Measurements from ENCODE around the gene HSD17B10.
"Not testable (repeated sequence)": the region's sequence is repeated elsewhere in the genome, so short reads cannot be mapped to it uniquely, and the experiment has no call there.

Gene HSD17B10

GRCh38 chrX:53433651-53434639 lies at the start of gene HSD17B10:
Gene HSD17B10, minus strand, starts transcription at chrX:53434370. Its CDS starts 25 bp downstream, at chrX:53434345.
- peak; percentile 80 for DNase-seq

- no peak for DNase-seq
Measured at GRCh38 chrX:53483416-53483815, 49.2 kb upstream of the HSD17B10 start.

GRCh38 chrX:53481816-53482465 lies 47.8 kb upstream of the HSD17B10 start:
- DNase-seq: peak; percentile 44

DNA sequence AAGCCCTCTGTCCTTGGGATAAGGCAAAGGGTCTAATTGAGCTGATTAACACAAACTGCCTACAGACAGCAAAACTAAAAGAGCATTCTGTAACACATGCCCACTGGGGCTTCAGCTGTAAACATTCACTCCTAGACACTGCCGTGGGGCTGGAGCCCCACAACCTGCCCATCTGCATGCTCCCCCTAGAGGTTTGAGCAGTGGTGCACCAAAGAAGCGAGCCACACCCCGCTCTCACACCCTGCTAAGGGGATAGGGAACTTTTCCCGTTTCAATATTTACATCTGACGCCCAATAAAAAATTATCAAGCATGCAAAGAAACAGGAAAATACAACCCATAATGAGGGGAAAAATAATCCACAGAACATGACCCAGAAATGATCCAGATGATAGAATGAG lies 46.9 kb upstream of the HSD17B10 start:
- no peak for DNase-seq

GRCh38 chrX:53479301-53479700 lies 45.1 kb upstream of the HSD17B10 start:
- DNase-seq: no peak

DNA sequence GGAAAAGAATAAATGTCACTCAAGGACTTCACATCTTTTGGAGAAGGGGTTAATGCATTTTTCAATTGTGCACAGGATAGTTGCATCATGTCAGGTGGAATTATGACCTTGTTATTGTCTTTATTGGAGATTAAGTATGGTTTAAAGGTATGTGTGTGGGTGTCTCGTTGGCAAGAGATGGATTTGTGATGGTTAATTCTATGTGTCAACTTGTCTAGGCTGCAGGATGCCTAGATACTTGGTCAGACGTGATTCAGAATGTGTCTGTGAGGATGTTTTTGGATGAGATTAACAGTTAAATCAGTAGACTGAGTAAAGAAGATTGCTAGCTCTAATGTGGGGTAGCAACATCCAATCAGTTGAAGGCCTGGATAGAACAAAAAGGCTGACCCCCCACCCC lies 42.2 kb upstream of the HSD17B10 start:
- DNase-seq: no peak

GRCh38 chrX:53474707-53475106 lies 40.5 kb upstream of the HSD17B10 start:
- no peak for DNase-seq

- DNase-seq: no peak
Measured at GRCh38 chrX:53471346-53471745, 37.2 kb upstream of the HSD17B10 start.

DNA sequence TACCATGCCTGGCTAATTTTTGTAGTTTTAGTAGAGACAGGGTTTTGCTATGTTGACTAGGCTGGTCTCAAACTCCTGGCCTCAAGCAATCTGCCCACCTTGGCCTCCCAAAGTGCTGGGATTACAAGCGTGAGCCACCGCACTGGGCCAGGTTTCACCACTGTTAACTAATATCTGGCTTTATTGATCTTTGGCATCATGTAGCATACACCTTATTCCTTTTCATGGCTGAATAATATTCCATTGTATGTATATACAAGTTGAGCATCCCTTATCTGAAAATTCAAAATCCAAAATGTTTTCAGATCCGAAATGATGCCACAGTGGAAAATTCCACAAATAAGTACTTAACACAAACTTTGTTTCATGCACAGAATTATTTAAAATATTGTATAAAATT lies 34.5 kb upstream of the HSD17B10 start:
- not testable (repeated sequence) for DNase-seq

- no peak for DNase-seq
Measured at GRCh38 chrX:53458082-53458481, 23.9 kb upstream of the HSD17B10 start.

- DNase-seq: no peak
Measured at GRCh38 chrX:53456254-53456653, 22.1 kb upstream of the HSD17B10 start.

GRCh38 chrX:53452812-53453211 lies 18.6 kb upstream of the HSD17B10 start:
- no peak for DNase-seq

DNA sequence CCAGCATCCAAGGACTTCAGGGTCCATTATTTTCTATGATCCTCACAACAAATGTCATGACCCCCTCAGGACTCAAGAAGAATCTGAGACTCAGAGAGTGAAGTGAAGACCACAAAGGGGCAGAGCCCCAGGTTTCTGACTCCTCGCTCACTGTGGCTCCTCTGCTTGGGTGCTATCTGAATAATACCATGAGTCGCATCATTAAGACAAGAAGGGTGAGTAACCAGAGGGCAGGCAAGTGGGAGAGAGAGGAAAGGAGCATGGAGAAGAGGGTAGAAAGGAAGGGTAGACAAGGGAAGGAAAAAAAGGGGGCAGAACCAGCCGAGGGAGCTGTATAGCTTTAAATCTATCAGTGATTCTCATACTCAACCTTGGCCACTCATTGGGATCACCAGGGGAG lies 15.5 kb upstream of the HSD17B10 start:
- no peak for DNase-seq

DNA sequence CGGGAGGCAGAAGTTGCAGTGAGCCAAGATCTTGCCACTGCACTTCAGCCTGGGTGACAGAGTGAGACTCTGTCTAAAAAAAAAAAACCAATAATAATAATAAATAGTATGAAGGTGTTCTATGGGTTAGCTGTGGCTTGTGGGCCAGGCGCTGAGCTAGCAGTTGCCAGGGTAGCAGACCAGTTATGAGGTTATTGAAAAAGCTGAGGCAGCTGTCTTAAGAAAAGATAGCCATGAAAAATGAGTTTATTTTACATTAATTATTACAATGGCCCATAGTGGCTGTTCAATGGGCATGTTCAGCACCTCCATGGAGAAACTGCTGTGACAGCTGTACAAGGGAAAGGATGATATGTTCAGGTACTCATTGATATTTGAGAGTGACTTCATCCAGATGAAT lies 13.3 kb upstream of the HSD17B10 start:
- DNase-seq: no peak

DNA sequence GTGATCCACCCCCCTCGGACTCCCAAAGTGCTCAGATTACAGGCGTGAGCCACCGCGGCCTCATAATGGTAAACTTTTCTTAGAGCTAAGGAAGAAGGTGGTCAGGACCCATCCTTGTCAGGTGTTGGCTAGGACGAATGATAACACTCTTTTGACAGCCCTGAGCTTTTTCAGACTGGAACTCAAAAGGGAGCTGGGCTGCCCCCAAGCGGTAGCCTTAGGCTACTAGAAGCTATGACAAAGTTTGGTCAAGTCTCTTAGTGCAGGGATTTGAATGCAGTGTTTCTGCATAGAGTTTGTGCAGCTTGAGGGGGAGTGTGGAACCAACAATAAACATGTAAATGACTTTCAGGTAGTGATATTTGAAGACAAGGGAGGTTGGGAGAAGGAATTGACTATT lies 11.8 kb upstream of the HSD17B10 start:
- DNase-seq: peak; percentile 27

- DNase-seq: no peak
Measured at GRCh38 chrX:53442322-53442631, 8.1 kb upstream of the HSD17B10 start.

GRCh38 chrX:53441531-53442321 lies 7.6 kb upstream of the HSD17B10 start:
- DNase-seq: peak; percentile 64

DNA sequence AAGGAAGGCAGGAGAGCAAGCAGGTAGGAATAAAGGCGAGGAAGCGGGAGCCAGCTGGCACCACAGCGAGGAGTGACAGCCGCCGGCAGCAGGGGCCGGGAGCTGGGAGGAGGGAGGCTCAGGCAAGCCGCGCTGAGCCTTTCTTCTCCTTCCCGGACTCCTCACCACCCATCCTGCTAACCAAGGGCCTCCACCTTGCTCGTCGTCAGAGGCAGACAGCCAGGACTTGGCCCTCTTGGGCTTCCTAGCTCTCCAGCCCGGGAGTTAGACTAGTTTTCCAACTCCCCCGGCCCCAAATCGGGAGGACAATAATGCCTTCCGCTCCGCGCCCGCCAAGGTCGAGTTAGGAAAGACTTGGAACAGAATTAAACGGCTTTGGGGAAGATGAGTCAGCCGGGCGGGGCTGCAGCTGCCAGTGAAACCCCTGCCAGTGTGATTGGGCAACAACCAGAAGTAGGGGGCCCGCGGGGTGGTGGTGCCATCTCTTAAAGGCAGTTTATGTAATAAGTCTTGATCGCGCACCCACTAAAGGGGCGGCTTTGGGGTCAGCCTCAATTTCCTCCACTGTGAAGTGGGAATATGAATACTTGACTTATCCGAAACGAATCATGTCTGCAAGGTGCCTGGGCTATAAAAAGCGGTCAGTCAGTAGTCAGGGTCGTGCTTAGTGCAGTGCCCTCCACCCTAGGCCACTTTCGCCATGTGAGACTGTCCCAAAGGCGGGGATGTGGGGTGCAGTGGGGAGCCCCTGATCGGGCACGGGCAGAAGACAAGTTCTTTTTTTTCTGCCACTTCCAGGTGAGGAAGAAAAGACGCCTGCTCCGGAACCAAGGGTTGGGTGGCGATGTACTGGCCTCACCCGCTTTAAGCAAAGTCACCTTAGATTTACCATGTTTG lies 6.7 kb upstream of the HSD17B10 start:
- no peak for DNase-seq

DNA sequence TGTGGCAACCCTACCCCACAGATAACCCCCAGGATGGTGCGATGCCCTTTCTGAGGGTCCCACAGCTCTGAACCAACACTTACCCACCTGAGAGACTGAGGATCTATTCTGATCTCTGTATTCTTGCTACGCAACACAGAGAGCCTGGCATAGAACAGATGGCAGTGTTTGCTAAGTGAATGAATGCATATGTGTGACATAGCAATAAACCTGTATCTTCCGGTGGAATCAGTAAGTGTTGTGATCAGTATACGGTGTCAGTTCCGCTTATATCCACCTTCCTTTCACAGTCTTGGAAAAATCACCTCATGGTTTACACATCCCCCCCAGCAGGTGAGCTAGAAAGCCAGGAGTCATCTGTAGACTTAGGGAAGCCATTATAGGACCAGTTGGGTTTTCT lies 5.9 kb upstream of the HSD17B10 start:
- no peak for DNase-seq

- DNase-seq: no peak
Measured at GRCh38 chrX:53438832-53439230, 4.7 kb upstream of the HSD17B10 start.

DNA sequence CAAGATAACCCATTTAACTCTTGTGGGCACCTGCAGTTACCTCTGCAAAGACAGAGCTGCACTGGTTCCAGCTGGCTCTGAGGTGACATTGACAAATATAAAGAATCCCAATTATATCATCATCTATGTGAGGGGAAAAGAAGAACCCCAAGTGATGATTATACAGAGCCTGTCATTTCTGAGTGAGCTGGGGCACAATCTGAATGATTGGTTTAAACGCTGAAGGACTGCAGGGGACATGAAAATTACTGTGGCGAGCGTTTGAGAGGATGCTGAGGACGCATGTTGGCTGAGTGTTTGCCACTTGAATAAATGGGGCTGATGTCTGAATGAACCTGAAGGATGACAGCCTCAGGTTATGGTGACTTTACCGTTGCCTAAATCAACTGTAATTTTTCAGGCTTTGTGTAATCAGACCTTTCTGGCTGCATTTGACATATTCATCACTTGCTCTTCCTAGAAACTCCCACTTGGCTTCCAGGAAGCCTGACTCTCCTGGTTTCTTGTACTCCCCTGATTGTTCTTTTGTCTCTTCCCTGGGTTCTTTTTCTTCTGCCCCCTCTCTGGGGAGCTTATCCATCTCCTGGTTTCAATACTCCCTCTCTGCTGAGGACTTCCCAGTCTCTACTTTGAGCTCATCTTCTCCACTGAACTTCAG lies 4.1 kb upstream of the HSD17B10 start:
- DNase-seq: no peak

- no peak for DNase-seq
Measured at GRCh38 chrX:53437206-53437605, 3.0 kb upstream of the HSD17B10 start.
